Nucleus accumbens (tissue), 56 donors: Measurements from ENCODE around the gene HOPX.
"Not testable (repeated sequence)": the region's sequence is repeated elsewhere in the genome, so short reads cannot be mapped to it uniquely, and the experiment has no call there.

Experiments
- DNase-seq, 56 donors: peaks; one replicate each; lab custom pipeline; 2025; lab: John Stamatoyannopoulos, UW

The HOPX gene

GRCh38 chr4:56689201-56689969, 8.3 kb upstream of the HOPX start:
- peak in 6 of 56 donors; percentile 2 to 8 (median 6) for DNase-seq

GRCh38 chr4:56688094-56688647, 7.1 kb upstream of the HOPX start:
- DNase-seq = no peak

- no peak for DNase-seq
Observed at GRCh38 chr4:56686537-56687231, 5.6 kb upstream of the HOPX start.

GRCh38 chr4:56684320-56685050, 3.4 kb upstream of the HOPX start:
- DNase-seq = no peak

- DNase-seq = no peak
Observed at GRCh38 chr4:56683455-56683854, 2.4 kb upstream of the HOPX start.

GRCh38 chr4:56681853-56682525, 893 bp upstream of the HOPX start:
- DNase-seq = no peak

- DNase-seq = no peak
Observed at GRCh38 chr4:56680266-56680665, 830 bp downstream of the HOPX start.

GRCh38 chr4:56677711-56678110, 3.4 kb downstream of the HOPX start:
- no peak for DNase-seq

- no peak for DNase-seq
Observed at GRCh38 chr4:56674984-56675383, 6.1 kb downstream of the HOPX start.

- no peak for DNase-seq
Observed at GRCh38 chr4:56671860-56672259, 9.2 kb downstream of the HOPX start.

- no peak for DNase-seq
Observed at GRCh38 chr4:56671373-56671772, 9.7 kb downstream of the HOPX start.

GRCh38 chr4:56668267-56668666, 12.8 kb downstream of the HOPX start:
- no peak for DNase-seq

- DNase-seq = not testable (repeated sequence)
Observed at GRCh38 chr4:56667396-56667795, 13.7 kb downstream of the HOPX start.

- DNase-seq = no peak
Observed at GRCh38 chr4:56666279-56666678, 14.8 kb downstream of the HOPX start.

- no peak for DNase-seq
Observed at GRCh38 chr4:56665781-56666180, 15.3 kb downstream of the HOPX start.

- no peak for DNase-seq
Observed at GRCh38 chr4:56662782-56663468, 18.2 kb downstream of the HOPX start.

GRCh38 chr4:56659946-56660345, 21.1 kb downstream of the HOPX start:
- DNase-seq = no peak

GRCh38 chr4:56658528-56658927, 22.6 kb downstream of the HOPX start:
- DNase-seq = no peak

- DNase-seq = no peak
Observed at GRCh38 chr4:56657818-56658217, 23.3 kb downstream of the HOPX start.

GRCh38 chr4:56657128-56657527, 24.0 kb downstream of the HOPX start:
- no peak for DNase-seq
